AG04449 (cell line): ENCODE data around the gene B4GALNT1.

Source experiments
- CTCF ChIA-PET: fragments of 350-600 bp; formaldehyde crosslinking; extraction: SDS; loops from one replicate; lab custom pipeline; 2021; ENCODE audit warnings: antibody characterized with exemption; lab: Yijun Ruan, JAX
- POLR2A ChIA-PET: fragments of 400-600, 350-600 bp; formaldehyde crosslinking; extraction: SDS; loops from one replicate; lab custom pipeline; 2020; ENCODE audit warnings: antibody characterized with exemption, inconsistent platforms; lab: Yijun Ruan, JAX
- DNase-seq: peaks from one replicate; pipeline ENCODE4 v3.0.0-alpha.2; 2010; ENCODE audit warnings: low read depth, low spot score
- H3K4me3 ChIP-seq: 2 replicates; pipeline ENCODE4 v1.5.1; 2011; ENCODE audit warnings: low read depth, mild to moderate bottlenecking, control low read depth, low read length
- TF ChIP-seq, protein P1 (sequence below): IDR thresholded peaks from one replicate; pipeline ENCODE4 v1.5.1; 2011; ENCODE audit warnings: mild to moderate bottlenecking, moderate library complexity, low read length, control low read depth, inconsistent platforms; ENCODE audit not compliant: insufficient read depth; ENCODE audit errors: missing control alignments

The B4GALNT1 gene

DNA sequence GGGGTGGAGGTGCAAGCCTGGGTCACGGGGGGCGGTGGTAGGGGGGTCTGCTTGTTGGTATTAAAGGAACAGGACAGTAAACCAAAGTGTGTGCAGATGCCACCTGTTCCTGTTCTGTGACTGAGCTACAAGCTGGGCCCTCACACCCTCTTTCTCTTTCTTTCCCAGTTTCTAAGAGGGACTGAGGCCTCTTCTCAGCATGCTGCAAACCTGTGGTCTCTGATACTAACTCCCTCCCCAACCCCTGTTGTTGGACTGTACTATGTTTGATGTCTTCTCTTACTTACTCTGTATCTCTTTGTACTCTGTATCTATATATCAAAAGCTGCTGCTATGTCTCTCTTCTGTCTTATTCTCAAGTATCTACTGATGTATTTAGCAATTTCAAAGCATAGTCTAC, 49.0 kb downstream of the B4GALNT1 start:
- no peak overlapping the region for H3K4me3 ChIP-seq
- POLR2A ChIA-PET: no interaction called here
- TF ChIP-seq, protein P1, sequence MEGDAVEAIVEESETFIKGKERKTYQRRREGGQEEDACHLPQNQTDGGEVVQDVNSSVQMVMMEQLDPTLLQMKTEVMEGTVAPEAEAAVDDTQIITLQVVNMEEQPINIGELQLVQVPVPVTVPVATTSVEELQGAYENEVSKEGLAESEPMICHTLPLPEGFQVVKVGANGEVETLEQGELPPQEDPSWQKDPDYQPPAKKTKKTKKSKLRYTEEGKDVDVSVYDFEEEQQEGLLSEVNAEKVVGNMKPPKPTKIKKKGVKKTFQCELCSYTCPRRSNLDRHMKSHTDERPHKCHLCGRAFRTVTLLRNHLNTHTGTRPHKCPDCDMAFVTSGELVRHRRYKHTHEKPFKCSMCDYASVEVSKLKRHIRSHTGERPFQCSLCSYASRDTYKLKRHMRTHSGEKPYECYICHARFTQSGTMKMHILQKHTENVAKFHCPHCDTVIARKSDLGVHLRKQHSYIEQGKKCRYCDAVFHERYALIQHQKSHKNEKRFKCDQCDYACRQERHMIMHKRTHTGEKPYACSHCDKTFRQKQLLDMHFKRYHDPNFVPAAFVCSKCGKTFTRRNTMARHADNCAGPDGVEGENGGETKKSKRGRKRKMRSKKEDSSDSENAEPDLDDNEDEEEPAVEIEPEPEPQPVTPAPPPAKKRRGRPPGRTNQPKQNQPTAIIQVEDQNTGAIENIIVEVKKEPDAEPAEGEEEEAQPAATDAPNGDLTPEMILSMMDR: no peak
- DNase-seq: no peak
- CTCF ChIA-PET: interaction anchor here (0.8 to 12.4 kb wide), 32 partner anchors 11 to 322 kb away, joined by 3 to 214 read pairs (median 7); partner anchors contain the start of genes AGAP2, ARHGEF25, B4GALNT1 and DCTN2

DNA sequence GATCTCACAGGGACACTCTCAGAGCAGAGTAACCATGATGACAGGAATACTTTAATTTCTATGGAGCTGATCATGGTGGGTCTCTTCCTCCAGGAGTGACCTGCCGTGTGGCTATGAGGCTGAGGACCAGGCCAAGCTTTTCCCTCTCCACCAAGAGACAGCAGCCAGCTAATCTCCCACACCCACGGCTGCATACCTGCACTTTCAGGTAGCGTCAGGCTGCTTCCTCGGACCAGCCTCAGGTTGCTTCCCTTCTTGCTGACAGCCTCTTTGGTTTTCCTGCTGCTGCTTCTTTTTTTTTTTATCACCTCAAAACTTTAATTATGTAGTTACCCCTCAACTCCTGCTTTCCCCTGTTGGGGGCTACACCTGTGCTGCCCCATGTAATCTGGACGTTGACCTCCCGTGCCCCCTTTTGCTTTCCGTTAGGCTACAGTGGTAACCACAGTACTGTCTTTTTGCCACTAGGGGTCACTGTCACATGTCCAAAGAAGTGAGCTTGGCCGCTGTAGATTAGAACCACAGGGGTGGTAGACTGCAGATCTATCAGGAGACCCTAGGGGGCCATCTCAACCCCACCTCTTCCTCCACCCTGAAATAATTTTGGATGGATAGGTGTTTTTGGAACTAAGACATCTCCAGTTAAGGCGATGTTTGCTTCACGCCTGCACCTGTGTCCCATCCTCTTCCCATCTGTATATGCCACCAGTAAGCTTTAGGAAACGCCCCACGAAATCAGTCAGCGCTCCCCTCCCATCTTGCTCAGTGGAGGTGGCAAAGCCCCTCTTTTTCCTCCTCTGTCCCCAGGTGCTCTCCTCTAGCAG, 49.8 kb downstream of the B4GALNT1 start:
- POLR2A ChIA-PET: interaction anchor here (0.8 kb wide), 1 partner anchor 1439 kb away, joined by 3 read pairs; no protein-coding TSS in a partner anchor
- no peak overlapping the region for H3K4me3 ChIP-seq
- DNase-seq: no peak

DNA sequence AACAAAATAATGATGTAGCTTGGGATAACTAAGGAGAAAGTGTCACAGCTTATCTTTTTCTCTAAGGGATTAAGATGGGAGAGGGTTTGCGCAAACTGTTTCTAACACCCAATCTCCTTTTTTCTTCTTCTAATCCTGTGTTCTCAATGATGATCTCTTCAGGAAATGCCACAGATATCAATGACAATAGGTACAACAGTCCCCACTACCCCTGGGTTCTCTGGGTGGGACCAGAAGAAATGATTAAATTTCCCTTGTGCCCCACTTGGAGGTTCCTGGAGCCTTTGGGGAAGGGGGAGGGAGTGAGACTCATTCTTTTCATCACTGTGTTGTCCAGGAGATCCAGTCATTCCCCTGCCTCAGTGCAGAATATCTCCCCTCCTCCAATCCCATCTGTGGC, 50.6 kb downstream of the B4GALNT1 start:
- no peak for DNase-seq
- POLR2A ChIA-PET: no interaction called here
- TF ChIP-seq, protein P1: no peak
- CTCF ChIA-PET: interaction anchor here (0.7 to 12.4 kb wide), 27 partner anchors 12 to 323 kb away, joined by 3 to 214 read pairs (median 9); partner anchors contain the start of genes AGAP2, ARHGEF25, B4GALNT1 and DCTN2
- H3K4me3 ChIP-seq: no peak overlapping the region

More for the DNA sequence above, 49.8 kb downstream of the B4GALNT1 start:
- TF ChIP-seq, protein P1: peak; percentile 85
- CTCF ChIA-PET: interaction anchor here (0.6 to 12.4 kb wide), 39 partner anchors 12 to 322 kb away, joined by 3 to 214 read pairs (median 6); partner anchors contain the start of genes AGAP2, ARHGEF25, B4GALNT1 and DCTN2

DNA sequence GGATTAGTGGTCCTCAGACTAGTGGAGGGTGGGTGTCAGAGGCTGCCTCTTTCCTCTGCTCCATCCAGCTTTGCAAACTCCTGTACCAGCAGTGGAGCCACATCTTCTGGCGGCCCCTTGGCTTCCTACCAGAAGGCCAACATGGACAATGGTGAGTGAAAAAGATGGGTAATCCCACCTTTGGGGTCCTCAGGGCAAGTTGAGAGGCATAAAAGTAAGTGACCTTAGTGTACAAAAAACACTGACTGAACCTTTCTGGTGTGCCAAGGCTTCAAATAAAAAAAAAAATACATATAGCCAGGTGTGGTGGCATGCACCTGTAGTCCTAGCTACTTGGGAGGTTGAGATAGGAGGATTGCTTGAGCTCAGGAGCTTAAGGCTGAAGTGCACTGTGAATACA, 51.2 kb downstream of the B4GALNT1 start:
- TF ChIP-seq, protein P1: no peak
- H3K4me3 ChIP-seq: no peak overlapping the region
- POLR2A ChIA-PET: no interaction called here
- CTCF ChIA-PET: interaction anchor here (0.8 to 12.4 kb wide), 16 partner anchors 13 to 324 kb away, joined by 3 to 214 read pairs (median 9); partner anchors contain the start of genes ARHGEF25, B4GALNT1, DTX3 and PIP4K2C
- DNase-seq: no peak

DNA sequence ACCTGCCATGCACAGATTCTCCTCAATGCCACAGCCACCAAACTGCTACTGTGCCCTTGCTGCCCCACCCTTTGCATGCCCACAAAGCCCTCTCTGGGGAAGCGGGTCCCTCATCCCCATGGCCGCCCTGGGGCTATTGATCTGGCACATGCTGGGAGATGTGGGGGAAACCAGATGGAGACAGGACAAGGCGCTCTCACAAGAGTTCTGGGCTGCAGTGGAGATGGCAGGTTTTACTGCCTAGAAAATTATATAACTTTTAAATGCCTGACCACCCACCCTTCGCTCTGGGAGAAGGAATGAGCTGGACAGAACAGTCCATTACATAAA, 52.6 kb downstream of the B4GALNT1 start:
- CTCF ChIA-PET: interaction anchor here (0.8 to 12.4 kb wide), 10 partner anchors 12 to 324 kb away, joined by 3 to 214 read pairs (median 77); partner anchors contain the start of genes ARHGEF25, B4GALNT1 and PIP4K2C
- DNase-seq: no peak
- H3K4me3 ChIP-seq: no peak overlapping the region
- TF ChIP-seq, protein P1: no peak
- POLR2A ChIA-PET: interaction anchor here (1.0 kb wide), 1 partner anchor 23 kb away, joined by 3 read pairs; no protein-coding TSS in a partner anchor
